DMS114 treated with DMSO at 0.1 percent for 48 hours (cell line): ENCODE measurements around the gene OR6C74.

ENCODE experiments used
- DNase-seq: peaks from one replicate; lab custom pipeline; 2025; ENCODE audit not compliant: unreplicated experiment; lab: John Stamatoyannopoulos, UW

Gene OR6C74

DNA sequence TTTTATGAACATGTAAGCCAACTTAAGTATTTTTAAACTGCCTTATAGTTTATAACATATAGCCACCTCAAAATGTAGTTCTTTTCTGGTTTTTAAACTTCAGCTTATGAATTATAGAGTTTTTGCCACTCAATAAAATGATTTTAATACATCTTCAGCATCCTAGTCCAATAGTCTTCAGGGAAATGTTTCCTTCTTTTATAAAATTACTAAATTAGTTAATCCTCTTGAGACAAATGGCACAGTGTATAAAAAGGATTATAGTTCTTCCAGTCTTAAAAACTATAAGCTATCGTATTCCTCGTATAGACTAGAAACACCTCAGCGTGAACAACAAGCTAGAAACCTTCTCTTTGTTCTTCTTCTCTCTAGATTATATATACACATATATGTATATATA, at the start of gene OR6C74:
Gene OR6C74, plus strand, starts transcription at position 301 of the 400 bp plus-strand sequence. CDS start 2,679 bp downstream, outside the sequence.
- DNase-seq = no peak

- DNase-seq = no peak
Measured at GRCh38 chr12:55220725-55221124, 23.7 kb upstream of the OR6C74 start, which contains the start of gene OR10A7. OR10A7 (plus strand) TSS chr12:55221025; CDS start chr12:55221025, 0 bp downstream.

DNA sequence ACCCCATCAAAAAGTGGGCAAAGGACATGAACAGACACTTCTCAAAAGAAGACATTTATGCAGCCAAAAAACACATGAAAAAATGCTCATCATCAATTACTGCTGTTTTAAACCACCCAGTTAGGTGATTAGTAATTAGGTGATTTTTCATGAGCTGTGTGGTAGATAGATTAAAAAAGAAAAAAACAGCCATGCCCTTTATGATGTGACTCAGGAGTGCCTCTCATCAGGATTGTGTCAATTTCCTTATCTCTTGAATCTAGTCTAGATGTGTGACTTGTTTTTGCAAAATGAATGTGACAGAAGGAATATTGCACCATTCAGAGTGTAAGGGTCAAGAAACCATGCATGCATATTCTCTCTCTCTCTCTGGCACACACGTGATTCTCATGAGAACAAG, 17.9 kb upstream of the OR6C74 start:
- no peak for DNase-seq

DNA sequence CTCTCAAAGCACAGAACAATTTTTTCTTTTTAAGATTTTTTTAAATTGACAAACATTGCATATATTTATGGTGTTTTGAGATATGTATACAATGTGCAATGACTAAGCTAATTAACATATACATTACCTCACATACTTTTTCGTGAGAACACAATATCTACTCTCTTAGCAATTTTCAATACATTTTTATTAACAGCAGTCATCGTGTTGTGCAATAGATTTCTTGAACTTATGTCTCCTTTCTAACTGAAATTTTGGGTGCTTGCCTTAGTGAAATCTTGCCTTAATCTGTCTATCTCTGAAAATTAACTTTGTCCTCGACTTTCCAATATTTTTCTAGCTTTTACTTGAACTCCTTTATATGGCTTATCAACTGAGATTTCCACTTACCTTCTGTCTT, 16.8 kb upstream of the OR6C74 start:
- DNase-seq = no peak

DNA sequence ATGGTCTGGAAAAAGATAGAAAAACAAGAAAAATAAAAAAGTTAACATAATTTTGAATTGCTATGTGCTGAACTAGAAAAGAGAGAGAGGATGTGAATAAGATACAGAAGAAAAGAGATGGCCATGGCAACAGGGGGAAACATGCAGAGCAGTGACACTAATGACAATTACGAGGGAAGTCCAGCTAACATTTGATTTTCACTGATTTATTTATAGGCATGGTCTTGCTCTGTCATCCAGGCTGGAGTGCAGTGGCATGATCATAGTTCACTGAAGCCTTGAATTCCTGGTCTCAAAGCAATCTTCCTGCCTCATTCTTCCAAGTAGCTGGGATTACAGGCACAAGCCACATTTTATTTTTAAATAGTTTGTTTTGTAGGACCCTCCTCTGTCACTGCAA, 1.8 kb downstream of the OR6C74 start:
- no peak for DNase-seq

- no peak for DNase-seq
Measured at GRCh38 chr12:55250944-55251343, 6.5 kb downstream of the OR6C74 start.

DNA sequence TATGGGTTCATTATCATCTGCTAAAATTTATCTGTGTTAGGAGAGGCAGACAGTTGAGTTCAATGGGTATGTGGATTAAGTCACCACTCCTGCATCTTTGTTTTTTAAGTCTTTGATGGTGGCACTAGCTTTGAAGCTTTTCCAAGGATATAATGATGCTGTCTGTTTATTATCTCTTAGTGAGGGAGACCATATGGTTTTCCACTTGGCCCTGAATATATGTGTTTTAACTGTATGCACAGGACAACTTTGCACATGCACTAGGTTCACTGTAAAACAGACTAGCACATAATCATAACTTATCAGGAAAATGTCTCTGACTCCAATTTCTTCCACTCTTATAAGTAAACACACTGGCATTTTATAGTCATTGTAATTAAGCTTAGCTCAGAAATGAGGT, 8.9 kb downstream of the OR6C74 start:
- DNase-seq = no peak

DNA sequence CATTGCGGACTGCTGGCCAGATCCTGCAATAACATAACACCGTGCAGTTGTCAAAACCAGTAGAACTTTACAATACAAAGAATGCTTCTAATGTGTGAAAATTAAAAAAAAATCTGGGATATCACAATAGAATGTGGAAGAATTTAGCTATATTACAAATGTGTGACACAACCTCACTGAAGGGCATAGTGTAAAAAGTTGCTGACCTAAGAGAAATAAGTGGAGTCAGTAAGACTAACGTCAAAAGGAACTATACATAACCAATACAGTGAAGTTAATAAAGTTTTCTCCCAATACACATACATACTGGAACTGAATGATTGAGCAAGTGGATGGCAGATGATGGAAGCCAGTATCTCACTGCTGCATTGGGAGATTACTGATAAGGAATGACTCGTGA, 12.4 kb downstream of the OR6C74 start:
- no peak for DNase-seq

DNA sequence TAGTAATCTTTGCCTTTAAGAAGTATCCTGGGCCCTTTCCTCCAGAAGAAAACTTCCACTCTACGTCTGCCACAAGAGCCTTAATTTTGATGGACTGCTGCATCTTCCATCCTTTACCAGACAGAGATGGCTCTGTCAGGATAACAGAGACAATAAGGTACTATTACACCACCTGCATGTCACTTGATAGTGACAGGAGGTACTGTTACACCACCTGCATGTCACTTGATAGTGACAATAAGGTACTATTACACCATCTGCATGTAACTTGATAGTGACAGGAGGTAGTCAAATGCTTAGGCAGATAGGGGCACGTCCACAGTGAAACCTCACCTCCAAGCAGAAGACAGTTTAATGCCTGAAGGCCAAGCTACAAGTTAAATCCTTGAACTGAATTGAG, 13.9 kb downstream of the OR6C74 start:
- no peak for DNase-seq

DNA sequence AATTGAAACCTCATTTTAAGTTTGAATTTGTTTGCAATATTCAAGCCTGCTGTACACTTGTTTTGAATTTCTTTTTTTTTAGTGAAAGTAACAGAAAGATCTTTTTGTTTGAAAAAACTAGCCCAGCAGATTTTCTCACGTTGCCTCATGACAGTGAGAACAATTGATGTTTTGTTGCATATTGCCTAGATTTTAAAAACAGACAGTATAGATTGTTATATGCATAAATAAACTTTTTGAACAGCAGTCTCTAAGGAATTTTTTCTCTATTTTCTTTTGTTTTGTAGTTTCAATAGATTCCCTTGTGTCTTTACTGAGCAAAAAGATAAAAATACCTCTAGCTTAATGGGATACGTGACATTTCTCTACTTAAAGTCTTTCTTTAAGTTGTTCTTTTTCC, 36.6 kb downstream of the OR6C74 start:
- no peak for DNase-seq

GRCh38 chr12:55289999-55290398, 45.6 kb downstream of the OR6C74 start:
- DNase-seq = no peak
